ENCODE results near the gene AGFG1. TPM values are rescaled to one million over a fixed set of nuclear protein-coding genes. Genes with fewer than 3 reads are reported as not detected.

AGFG1 gene
- total RNA-seq, 1 experiment from 2014 or later: 109 TPM

DNA sequence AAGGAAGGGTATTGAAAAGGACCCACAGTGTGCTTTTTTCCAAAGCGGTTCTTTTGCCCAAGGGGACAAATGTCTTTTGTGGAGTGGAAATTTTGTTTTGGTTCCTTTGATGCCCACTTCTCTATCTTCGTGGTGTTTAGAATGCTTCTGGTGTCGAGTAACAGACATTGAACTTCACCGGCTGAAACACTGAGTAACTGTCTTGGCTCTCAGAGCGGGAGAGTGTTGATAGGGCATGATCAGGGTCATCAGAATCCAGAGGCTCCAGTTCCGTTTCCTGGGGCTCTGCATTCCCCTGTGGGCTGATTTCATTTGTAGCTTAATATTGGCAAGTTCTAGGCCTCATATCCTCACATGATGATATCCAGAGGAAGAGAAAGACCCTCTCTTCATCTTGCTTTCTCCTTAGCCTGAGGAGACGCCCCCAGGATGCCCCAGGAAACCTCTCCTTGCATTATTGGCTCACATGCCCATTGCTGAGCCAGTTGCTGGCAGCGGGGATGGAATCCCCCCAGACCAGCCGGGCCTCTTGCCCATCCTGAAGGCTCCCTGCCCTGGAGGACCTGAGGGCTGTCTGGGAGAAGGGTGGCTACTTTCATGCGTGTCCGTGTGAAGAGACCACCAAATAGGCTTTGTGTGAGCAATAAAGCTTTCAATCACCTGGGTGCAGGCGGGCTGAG is 27.9 kb upstream of the AGFG1 start:
- Mint-ChIP-seq H3K9me3 (no peaks in the 10 kb centered on the region), H3K4me1 (peaks cover 9 to 13% of the 10 kb centered on the region in 2 experiments; a peak in 3 of 4 replicates), H3K27me3 (ENCODE audit: low read depth) (no peaks in the 10 kb centered on the region), H3K4me3 (no peak overlapping the region), H3K27ac (no peak overlapping the region), H3K36me3 (ENCODE audit: insufficient read depth in 1 of 3, low read depth in 3 of 3) (no peaks in the 10 kb centered on the region; a peak in 1 of 7 replicates)
- Histone ChIP-seq H4K20me1 (ENCODE audit: control insufficient read depth, insufficient read depth, insufficient read length) (no peaks in the 10 kb centered on the region), H3K9ac (ENCODE audit: extremely low read depth, insufficient read length, low read length) (no peak overlapping the region), H4K91ac (ENCODE audit: insufficient read length, low read depth, low read length) (no peak overlapping the region), H3K27ac (ENCODE audit: insufficient read length, low read depth, low read length) (no peak overlapping the region), H3T11ph (ENCODE audit: low read length) (no peak overlapping the region), H3K79me2 (ENCODE audit: insufficient read depth, low read length) (no peaks in the 10 kb centered on the region), H3K9me3 (ENCODE audit: control insufficient read depth, low read depth, low read length) (no peaks in the 10 kb centered on the region), H3K23ac (ENCODE audit: insufficient read length, low read depth, low read length) (no peak overlapping the region), H4K8ac (replicated peaks; ENCODE audit: insufficient read length, low read depth, low read length) (no peak overlapping the region), H4K5ac (ENCODE audit: insufficient read length, low read depth, low read length) (no peak overlapping the region), H2BK20ac (ENCODE audit: low read depth, low read length, poor library complexity, severe bottlenecking) (no peak overlapping the region), H3K4ac (ENCODE audit: low read depth, low read length) (no peak overlapping the region), H2BK120ac (ENCODE audit: low read depth, low read length, poor library complexity, severe bottlenecking) (no peak overlapping the region), H3K79me1 (ENCODE audit: insufficient read depth, low read depth, low read length, poor library complexity, severe bottlenecking) (no peaks in the 10 kb centered on the region), H3K56ac (ENCODE audit: insufficient read length, low read depth, low read length) (no peak overlapping the region), H3K27me3 (ENCODE audit: insufficient read depth, low read length) (no peaks in the 10 kb centered on the region), H2BK5ac (ENCODE audit: insufficient read length, low read length) (no peak overlapping the region), H3K4me2 (ENCODE audit: insufficient read depth, insufficient read length, low read length) (no peak overlapping the region), H3K4me1 (ENCODE audit: insufficient read depth, low read length) (peaks cover 4% of the 10 kb centered on the region; the same call in 1 of the 2 replicates), H2BK12ac (ENCODE audit: insufficient read length, low read depth, low read length) (no peak overlapping the region), H2AK5ac (ENCODE audit: insufficient read length, low read length) (no peak overlapping the region), H2AFZ (ENCODE audit: low read length) (peak overlapping the region; percentile 23), H3K23me2 (ENCODE audit: insufficient read length, low read depth, low read length, poor library complexity, severe bottlenecking) (no peaks in the 10 kb centered on the region), H3K14ac (ENCODE audit: insufficient read depth, low read length) (no peak overlapping the region), H2BK15ac (ENCODE audit: low read depth, low read length) (no peak overlapping the region), H3K18ac (ENCODE audit: insufficient read length, low read depth, low read length) (no peak overlapping the region)
- DNase-seq: no peak
- WGBS (ENCODE audit: extremely low coverage, insufficient read length, low lambda C conversion rate): no CpG with 5 or more reads among the region's 12 CpGs
- TF ChIP-seq, protein P1, sequence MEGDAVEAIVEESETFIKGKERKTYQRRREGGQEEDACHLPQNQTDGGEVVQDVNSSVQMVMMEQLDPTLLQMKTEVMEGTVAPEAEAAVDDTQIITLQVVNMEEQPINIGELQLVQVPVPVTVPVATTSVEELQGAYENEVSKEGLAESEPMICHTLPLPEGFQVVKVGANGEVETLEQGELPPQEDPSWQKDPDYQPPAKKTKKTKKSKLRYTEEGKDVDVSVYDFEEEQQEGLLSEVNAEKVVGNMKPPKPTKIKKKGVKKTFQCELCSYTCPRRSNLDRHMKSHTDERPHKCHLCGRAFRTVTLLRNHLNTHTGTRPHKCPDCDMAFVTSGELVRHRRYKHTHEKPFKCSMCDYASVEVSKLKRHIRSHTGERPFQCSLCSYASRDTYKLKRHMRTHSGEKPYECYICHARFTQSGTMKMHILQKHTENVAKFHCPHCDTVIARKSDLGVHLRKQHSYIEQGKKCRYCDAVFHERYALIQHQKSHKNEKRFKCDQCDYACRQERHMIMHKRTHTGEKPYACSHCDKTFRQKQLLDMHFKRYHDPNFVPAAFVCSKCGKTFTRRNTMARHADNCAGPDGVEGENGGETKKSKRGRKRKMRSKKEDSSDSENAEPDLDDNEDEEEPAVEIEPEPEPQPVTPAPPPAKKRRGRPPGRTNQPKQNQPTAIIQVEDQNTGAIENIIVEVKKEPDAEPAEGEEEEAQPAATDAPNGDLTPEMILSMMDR (conservative IDR thresholded peaks at IDR 0.05): no peak

Data from H9 (cell line).